Heart right ventricle (tissue), 16 donors: Measurements from ENCODE around the gene ROBO1. TPM values are rescaled to one million over a fixed set of nuclear protein-coding genes. Genes with fewer than 3 reads are reported as not detected.

ENCODE experiments used
- ATAC-seq, 8 donors: fragments of 200-7000 bp; cut with Tn5 transposase; one replicate each; pipeline ENCODE4 v1.9.1; 2020; ENCODE audit warnings: mild to moderate bottlenecking in 8 of 8, moderate library complexity in 8 of 8, moderate number of reproducible peaks in 1 of 8
- DNase-seq, 2 donors: peaks; one replicate each; pipeline ENCODE4 v3.0.0-alpha.2; 2020
- H3K27ac ChIP-seq, 10 donors: fragments of 200-600 bp; sonication (generic) in 2 of 10; one replicate each; pipeline versions ENCODE4 v1.5.0 to v1.8.0; 2020 to 2022; ENCODE audit warnings: mild to moderate bottlenecking in 3 of 10
- H3K27me3 ChIP-seq, 7 donors: fragments of 200-600 bp; one replicate each; pipeline ENCODE4 v1.8.0; 2021 to 2022; ENCODE audit warnings: mild to moderate bottlenecking in 2 of 7
- H3K36me3 ChIP-seq, 9 donors: fragments of 200-600 bp; sonication (generic) in 1 of 9; one replicate each; pipeline versions ENCODE4 v1.5.0 to v1.8.0; 2020 to 2022; ENCODE audit warnings: mild to moderate bottlenecking in 2 of 9
- H3K4me1 ChIP-seq, 9 donors: fragments of 200-600 bp; sonication (generic) in 1 of 9; one replicate each; pipeline versions ENCODE4 v1.5.0 to v1.8.0; 2020 to 2022; ENCODE audit warnings: mild to moderate bottlenecking in 4 of 9
- H3K4me3 ChIP-seq, 10 donors: fragments of 200-600 bp; sonication (generic) in 2 of 10; one replicate each; pipeline versions ENCODE4 v1.5.0 to v1.8.0; 2020 to 2022; ENCODE audit warnings: mild to moderate bottlenecking in 7 of 10, moderate library complexity in 2 of 10
- H3K9me3 ChIP-seq, 11 donors: fragments of 200-600 bp in 10 of 11; sonication (generic) in 2 of 11; one replicate each; pipeline versions ENCODE4 v1.5.0 to v1.8.0; 2013 to 2022; ENCODE audit warnings: mild to moderate bottlenecking in 2 of 11, control low read depth in 1 of 11, moderate library complexity in 1 of 11
- CTCF ChIP-seq, 9 donors: fragments of 200-600 bp; sonication (generic) in 2 of 9; IDR thresholded peaks; one replicate each; pipeline versions ENCODE4 v1.5.0 to v1.8.0; 2021 to 2022; ENCODE audit warnings: antibody characterized with exemption in 9 of 9, mild to moderate bottlenecking in 5 of 9, moderate library complexity in 1 of 9
- WGBS, 2 donors: extraction: QIAGEN DNeasy Blood & Tissue Kit; methylation state at CpG; one replicate each; pipeline ENCODE4 v1.1.7; 2013; ENCODE audit warnings: inconsistent platforms in 1 of 2; 5-methylcytosine and 5-hydroxymethylcytosine counted together
- intact Hi-C, 10 donors: fragments of 100-400 bp; cut with DNase I; formaldehyde crosslinking; loops; one replicate each; pipeline versions ENCODE4 v1.11.1 to v1.14.2; 2022
- polyA plus RNA-seq, 2 donors: library from polyadenylated mRNA; stranded (reverse); fragments of 200-250 nt; gene quantifications; one replicate each; pipeline ENCODE4 v1.2.3, GENCODE V29; 2013
- total RNA-seq, 10 donors: library from RNA; stranded (reverse); fragmentation: NEBNext Ultra II Directional in 3 of 10; extraction: Animal tissue kit (Norgen Biotek cat#: 25700) in 3 of 10; gene quantifications; one replicate each; pipeline versions ENCODE4 v1.2.1 to v1.2.4, GENCODE V29; 2021 to 2023
- donor health status: Arrhythmogenic right ventricular cardiomyopathy.
- donor health status: ischemic (EF 13 %, LVEDD 7.1; RV severe dilation, severe dysfunction).
- donor health status: healthy with polysubstance abuse.
- donor health status: DM: no; HTN: yes; CAD: no.
- donor health status: DM: no; HTN: no; CAD: no.
- donor health status: ischemic (EF 25% LVEDD 6.9; RV normal size, moderate dysfunction).
- donor health status: ischemic (EF 25% LVEDD 5.7; RV mildly dilated, moderate dysfunction).
- donor health status: healthy.
- donor health status: DM: yes; HTN: yes; CAD: no.
- donor health status: Ischemic cardiomyopathy.
- donor health status: ischemic (EF 35%, LVEDD 5.7; RV mildly dilated, moderate dysfunction).
- donor health status: nonischemic (EF 11% LVEDD 7.7; RV severe dilation, severe dysfunction).
- donor health status: DM: yes; HTN: yes; CAD: no.
- donor health status: PGD.
- donor health status: ischemic (EF 29% LVEDD 5.4; RV normal size, mild dysfunction).
- donor health status: nonischemic (EF 23%, LVEDD 6.1; RV moderate dilation, normal function).

ROBO1 gene
- total and polyA plus RNA-seq, 12 donors: 2.8 to 13.9 (median 5.6) TPM

DNA sequence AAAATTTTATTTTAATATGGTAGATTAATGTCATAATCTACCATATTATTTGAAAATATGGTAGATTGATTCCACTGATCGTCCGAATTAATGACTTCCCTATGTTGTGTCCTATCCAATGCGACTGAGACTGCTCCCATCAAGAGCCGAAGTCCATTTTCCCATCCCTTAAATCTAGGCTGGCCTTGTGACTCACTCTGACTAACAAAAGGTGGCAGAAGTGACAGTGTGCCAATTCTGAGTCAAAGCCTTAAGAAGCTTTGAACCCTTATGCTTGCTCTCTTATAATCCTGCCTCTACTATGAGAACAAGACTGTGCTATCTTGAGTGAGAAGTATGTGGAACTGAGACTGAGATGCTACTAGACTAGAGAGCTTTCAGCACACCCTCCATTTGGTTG is 387.2 kb downstream of the ROBO1 start:
- 92 to 98% methylated on average over 4 of the region's 4 CpGs for WGBS, 2 donors
- TF ChIP-seq CTCF (IDR thresholded peaks at IDR 0.05): no peak
- Histone ChIP-seq H3K4me3 (no peak overlapping the region), H3K27ac (no peak overlapping the region), H3K9me3 (no peaks in the 10 kb centered on the region), H3K27me3 (no peaks in the 10 kb centered on the region), H3K36me3 (no peaks in the 10 kb centered on the region), H3K4me1 (no peaks in the 10 kb centered on the region)
- no peak for ATAC-seq
- intact Hi-C loops: no loop called here
- DNase-seq: no peak

DNA sequence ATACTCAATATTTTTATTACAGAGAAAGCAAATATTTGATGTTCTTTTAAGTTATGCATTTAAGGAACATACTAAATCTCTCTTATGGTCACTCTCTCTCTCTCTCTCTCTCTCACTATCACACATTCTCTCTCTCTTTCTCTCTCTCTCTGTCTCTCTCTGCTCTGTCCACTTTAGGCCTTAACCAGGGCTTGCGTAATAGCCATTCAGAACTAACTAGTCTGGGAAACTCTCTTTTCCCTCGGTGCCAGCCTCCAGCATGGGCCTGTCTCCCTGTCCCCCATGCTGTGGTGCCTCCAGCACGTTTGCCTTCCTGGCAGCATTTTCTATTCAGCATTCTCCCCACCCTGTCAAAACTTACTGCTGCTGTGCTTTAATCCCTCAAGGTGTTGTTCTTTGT is 389.7 kb downstream of the ROBO1 start:
- ATAC-seq: no peak
- no peak for DNase-seq
- intact Hi-C loops: no loop called here
- no peak overlapping the region for H3K27ac ChIP-seq
- no peaks in the 10 kb centered on the region for H3K4me1 ChIP-seq
- H3K4me3 ChIP-seq: no peak overlapping the region
- H3K27me3 ChIP-seq: no peaks in the 10 kb centered on the region
- TF ChIP-seq CTCF (IDR thresholded peaks at IDR 0.05): no peak
- H3K9me3 ChIP-seq: no peaks in the 10 kb centered on the region
- no peaks in the 10 kb centered on the region for H3K36me3 ChIP-seq
- 72 to 83% methylated on average over 3 of the region's 3 CpGs for WGBS, 2 donors

DNA sequence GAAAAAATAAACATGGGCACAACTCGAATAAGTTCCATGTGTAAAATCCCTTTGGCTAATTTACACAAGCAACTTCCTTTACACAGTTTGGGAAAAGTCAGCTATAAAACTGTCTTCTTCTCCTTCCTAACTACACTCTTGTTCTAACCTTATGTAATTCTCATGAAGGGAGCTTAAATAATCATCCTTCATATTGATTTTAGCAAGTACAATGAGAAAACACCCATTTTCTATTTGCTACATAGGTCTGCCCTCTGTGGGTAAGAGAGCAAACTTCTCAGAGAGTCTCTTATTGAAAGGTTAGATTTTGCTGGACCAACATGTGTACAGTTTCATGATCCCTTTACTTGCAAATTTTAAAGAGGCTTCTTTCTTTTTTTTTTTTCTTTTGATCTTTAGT is 398.5 kb downstream of the ROBO1 start:
- no peaks in the 10 kb centered on the region for H3K27me3 ChIP-seq
- H3K9me3 ChIP-seq: no peaks in the 10 kb centered on the region
- no peak for TF ChIP-seq CTCF (IDR thresholded peaks at IDR 0.05)
- WGBS, 2 donors: 59 to 73% methylated on average over 1 of the region's 1 CpG
- DNase-seq (no peak), ATAC-seq (no peak)
- intact Hi-C loops: loop anchor here in 5 of 10 donors (5.0 to 10.0 kb wide), 3 partner anchors 282 to 715 kb away; no protein-coding TSS in a partner anchor
- H3K27ac ChIP-seq: no peak overlapping the region
- no peak overlapping the region for H3K4me3 ChIP-seq
- H3K4me1 ChIP-seq: no peaks in the 10 kb centered on the region
- H3K36me3 ChIP-seq: no peaks in the 10 kb centered on the region

DNA sequence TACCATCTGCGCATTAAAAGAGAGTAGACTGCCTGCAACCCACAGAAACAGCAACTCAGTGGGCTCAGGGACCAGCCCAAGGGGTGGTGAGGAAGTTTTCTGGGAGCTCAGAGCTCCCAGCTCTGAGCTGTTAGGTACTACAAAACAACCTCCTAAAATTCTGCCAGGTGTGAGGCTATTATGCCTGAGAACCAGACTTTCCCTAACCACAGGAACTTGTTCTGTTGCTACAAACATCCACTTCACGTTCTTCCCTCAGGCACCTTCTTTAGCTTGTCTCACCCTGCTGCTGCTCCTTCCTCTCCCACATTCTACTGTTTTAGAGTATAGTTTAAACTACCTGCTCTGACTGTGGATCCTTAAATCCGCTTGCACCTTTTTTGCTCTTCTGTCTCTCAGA is 399.4 kb downstream of the ROBO1 start:
- no peaks in the 10 kb centered on the region for H3K4me1 ChIP-seq
- WGBS, 2 donors: 78% methylated on average over 3 of the region's 3 CpGs

More for the DNA sequence above, 399.4 kb downstream of the ROBO1 start:
- Histone ChIP-seq H3K27me3 (peaks cover 0 to 6% (median 0%) of the 10 kb centered on the region in 7 donors), H3K27ac (no peak overlapping the region), H3K4me3 (no peak overlapping the region), H3K9me3 (no peaks in the 10 kb centered on the region), H3K36me3 (no peaks in the 10 kb centered on the region)
- intact Hi-C loops: loop anchor here in 5 of 10 donors (5.0 to 10.0 kb wide), 3 partner anchors 281 to 714 kb away; no protein-coding TSS in a partner anchor
- ATAC-seq: no peak
- TF ChIP-seq CTCF (IDR thresholded peaks at IDR 0.05): no peak
- no peak for DNase-seq
